Stimulated activated CD8-positive, alpha-beta memory T cell treated with anti-CD3 and anti-CD28 coated beads, Interleukin-12 subunit alpha, Interleukin-12 subunit beta, amount 100 ng/mL, for 4 hours (primary cell): ENCODE results near the gene SECTM1.
A peak's percentile ranks its signal among the peaks of the same experiment; 100 is the strongest.

ENCODE experiments used
- DNase-seq: peaks from one replicate; pipeline ENCODE4 v3.0.0-alpha.2; 2020; ENCODE audit warnings: low read depth

The SECTM1 gene

DNA sequence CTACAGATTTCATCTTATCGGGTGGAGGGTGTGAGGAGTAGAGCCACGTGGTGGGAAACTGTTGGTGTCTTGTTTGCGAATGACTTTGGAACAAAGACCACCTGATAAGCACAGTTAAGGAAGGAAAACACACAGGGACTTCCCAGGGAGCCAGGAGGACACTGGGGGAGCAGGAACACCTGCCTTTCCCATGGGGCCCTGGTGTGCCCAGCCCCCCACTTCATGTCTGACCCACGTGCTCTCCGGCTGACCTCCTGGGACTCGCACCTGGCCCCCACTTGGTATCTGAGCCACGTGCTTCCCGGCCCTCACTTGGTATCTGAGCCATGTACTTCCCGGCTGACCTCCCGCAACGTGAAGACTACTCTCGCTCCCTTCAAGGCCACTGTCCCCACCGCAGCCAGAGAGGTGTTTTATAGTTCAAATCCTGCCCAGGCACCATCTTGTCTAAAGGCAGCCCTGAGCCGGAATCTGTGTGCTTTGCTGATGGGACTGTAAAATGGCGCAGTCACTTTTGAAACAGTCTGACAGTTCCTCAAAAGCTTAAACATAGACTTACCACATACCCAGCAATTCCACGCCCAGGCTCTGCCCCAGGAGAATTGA is 54.7 kb downstream of the SECTM1 start:
- DNase-seq, result no peak

DNA sequence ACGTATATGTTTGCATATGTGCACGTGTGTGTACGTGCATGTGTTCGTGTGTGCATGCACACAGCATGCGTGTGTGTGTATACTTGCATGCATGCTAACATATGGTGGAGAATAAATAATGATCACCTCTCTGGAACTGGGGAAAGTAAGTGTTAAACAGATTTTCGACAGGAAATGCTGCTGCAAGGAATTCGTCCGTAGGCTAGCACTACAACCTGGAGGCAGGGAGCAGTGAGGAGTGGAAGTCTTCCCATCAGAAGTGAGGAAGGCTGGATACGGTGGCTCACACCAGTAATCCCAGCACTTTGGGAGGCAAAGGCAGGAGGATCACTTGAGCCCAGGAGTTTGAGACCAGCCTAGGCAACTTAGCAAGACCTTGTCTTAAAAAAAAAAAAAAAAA is 55.3 kb downstream of the SECTM1 start:
- DNase-seq, result no peak

DNA sequence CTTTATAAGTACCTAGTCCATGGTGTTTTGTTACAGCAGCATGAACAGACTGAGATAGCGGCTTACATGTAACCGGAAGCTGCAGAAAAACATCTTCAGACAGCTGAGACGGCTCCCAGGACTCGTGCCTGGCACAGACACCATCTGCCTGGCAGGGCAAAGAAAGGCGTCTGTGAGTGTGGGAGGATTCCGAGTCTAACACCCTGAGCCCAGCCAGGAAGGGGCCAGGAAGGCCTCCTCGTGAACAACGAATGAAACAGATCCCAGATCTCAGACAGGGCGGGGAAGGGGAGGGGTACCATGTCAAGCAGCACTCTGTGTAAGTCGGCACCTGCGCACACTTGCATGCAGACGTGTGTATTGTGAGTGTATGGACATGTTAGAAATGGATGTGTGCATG is 55.7 kb downstream of the SECTM1 start:
- no peak for DNase-seq

DNA sequence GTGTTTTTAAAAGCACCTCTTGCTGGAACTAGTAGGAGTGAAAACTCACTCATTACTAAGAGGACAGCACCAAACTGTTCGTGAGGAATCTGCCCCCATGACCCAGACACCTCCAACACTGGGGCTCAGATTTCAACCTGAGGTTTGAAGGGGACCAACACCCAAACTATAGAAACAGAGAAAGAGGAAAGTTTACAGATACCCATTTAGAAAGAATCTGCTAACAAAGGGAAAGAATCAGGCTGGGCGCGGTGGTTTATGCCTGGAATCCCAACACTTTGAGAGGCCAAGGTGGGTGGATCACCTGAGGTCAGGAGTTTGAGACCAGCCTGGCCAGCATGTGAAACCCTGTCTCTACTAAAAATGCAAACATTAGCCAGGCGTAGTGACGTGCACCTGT is 56.6 kb downstream of the SECTM1 start:
- no peak for DNase-seq

DNA sequence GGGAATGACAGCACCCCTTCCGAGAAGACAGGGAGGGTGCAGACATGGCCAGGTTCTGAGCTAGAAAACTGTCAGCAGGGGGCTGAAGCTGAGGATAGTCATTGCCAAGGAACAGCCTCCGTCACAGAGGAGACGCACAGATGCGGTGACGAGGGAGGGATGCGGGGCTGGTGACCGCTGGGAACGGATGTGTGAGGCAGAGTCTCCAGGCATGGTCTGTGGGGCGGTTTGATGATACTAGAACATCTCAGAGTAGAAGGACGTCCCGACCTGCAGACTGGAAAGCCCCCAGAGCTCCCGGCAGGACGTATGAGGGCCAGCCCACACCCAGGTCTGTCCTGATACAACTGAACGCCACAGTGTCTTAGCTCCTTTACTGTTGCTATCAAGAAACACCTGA is 58.2 kb downstream of the SECTM1 start:
- no peak for DNase-seq

DNA sequence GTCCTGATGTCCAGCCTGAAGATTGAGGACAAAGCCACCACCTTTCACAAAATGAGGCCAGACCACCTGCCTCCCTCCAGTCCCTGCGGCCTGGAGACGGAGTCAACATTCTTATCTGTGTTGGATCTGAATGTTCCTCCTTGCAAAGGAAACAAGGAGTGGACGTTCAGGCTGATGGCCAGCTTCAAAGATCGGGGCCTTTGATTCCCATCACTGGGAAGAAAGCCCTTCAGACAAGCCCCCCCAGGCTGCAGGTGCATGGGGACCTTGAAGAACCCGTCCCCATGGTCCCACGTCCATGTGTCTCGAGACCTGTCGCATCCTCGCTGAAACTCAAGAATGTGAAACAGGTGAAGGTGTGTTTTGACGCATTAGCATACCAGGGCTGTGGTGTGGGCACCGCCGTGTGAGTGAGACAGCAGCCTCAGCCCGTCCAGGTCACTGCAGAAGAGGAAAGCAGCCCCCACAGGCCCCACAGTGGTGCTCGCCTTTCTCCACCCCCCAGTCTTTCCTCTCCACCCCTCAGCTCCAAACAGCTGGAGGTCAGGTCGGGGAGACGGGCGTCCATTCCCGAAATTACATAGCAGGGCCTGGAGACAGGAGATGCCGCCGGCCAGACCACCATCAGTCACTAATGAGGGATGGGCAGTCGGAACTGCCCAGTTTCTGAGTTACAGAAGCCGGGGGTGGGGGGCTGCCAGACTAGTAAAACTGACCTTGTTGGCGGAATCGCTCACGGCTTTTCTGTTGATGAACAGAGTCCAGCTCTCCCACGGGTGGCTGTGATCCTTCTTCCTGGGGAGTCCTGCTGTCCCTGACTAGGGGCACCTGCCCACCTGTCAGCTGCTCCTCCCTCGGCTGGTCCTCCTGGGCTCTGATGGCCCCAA is 59.2 kb downstream of the SECTM1 start:
- no peak for DNase-seq

DNA sequence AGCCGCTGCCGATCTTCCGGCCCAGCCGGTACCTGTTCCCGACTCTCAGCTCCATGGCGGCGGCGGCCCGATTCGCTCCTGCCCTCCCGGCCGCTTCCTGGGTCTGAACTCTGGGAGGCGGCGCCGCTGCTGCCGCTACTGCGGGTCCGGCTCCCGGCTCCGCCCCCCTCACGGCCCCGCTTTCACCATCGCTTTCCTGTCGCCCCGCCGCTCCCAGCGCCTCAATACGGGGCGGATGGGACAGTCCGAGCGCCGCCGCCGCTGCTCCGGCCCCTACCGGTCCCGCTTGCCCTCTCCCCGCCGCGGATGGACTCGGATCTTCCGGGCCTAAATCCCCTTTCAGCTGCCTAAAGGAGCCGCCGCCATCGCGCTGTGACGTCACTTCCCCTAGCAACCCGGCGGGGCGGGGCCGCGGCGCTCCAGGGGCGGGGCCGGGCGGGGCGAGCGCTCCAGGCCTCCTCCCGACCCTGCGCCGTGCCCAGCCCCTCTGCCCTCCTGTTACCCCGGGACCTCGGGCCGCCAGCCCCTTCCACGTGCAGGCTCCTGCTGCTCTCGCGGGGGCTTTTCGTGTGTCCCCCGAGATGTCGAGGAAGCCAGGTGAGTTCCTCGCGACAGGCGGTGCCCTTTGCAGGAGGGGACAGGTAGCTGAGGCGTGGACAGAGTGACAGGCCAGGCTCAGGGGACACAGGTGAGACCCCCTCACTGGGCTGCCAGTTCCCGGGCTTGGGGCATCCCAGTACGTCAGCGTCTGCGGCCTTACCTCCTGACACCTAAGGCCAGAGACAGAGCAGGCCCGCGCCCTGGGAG is 60.0 kb downstream of the SECTM1 start, which contains the start of gene CSNK1D:
Gene CSNK1D (minus strand): TSS at position 374 of the 807 bp plus-strand sequence. CDS start 319 bp downstream, at position 55.
- DNase-seq, result peak; percentile 91

DNA sequence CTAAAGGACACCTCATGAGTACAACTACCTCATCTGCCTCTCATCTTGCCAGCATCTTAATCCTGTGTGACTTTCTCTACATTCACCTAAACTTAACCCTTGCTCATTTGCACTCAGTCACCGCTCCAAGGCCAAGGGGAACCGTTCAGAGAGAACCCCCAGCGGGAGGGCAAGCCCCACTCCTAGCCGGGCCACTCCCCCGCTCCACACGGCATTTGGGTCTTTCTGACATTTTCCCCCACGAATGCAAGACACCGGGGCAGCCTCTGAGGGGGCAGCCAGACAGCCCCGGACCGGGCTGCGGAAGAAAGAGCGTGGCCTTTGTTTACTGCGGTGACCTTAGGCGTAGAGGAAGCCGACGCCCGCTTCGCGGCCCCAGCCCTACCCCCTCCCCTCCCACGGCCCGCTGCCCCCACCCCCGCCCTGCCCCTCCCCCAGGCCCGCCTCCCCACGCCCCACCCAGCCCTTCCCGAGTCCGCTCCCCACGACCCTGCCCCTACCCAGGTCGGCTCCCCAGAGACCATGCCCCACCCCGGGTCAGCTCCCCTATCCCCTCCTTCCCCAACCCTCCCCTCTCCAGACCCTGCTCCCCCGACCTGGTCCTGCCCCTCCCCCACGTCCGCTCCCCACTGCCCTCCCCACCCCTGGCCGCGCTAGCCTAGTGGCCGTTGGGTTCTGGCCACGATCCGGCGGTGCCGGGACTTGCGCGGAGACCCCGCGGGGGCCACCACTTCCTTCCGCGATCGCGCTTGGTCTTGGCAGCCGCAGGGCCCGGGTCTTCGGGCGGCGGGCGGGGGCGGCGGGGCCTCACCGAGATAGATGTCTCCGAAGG is 60.9 kb downstream of the SECTM1 start:
- DNase-seq, result peak; percentile 31

DNA sequence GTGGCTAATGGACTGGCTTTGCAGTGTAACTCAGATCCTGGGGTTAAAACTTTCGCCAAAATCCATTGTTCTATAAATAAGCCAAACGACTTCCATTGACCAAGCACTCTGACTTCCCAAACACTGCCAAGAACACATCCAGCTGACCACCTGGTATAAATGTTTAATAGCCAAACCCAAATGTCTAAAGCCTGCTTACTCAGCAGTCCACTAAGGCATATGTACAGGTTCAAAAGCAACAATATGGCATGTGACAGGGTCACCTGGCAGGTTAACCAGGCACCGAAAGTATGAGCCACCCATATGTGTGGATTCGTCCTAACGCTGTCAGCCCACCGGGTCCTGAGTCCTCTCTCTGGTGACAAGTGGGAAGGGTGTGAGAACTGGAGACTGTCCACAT is 62.2 kb downstream of the SECTM1 start:
- DNase-seq, result no peak
